OCI-LY1 (cell line): ENCODE results near the gene FBXW8.

Source experiments
- H2AFZ ChIP-seq: fragments of 200-600 bp; sonication (generic), shearing (Covaris generic); 2 replicates; pipeline ENCODE4 v1.6.0; 2014; ENCODE audit warnings: antibody characterized with exemption, mild to moderate bottlenecking, low read length
- H3F3A ChIP-seq: fragments of 200-600 bp; sonication (generic), shearing (Covaris generic); 2 replicates; pipeline ENCODE4 v1.6.0; 2014; ENCODE audit warnings: mild to moderate bottlenecking, antibody characterized with exemption, low read length, moderate library complexity; ENCODE audit not compliant: insufficient read depth
- H3K27ac ChIP-seq: fragments of 200-600 bp; sonication (generic); 2 replicates; pipeline ENCODE4 v1.5.1; 2014; ENCODE audit warnings: low read length, mixed run types, mild to moderate bottlenecking, low read depth; ENCODE audit not compliant: poor library complexity, severe bottlenecking
- H3K27me3 ChIP-seq: fragments of 200-600 bp; sonication (generic); 2 replicates; pipeline ENCODE4 v1.6.0; 2014; ENCODE audit warnings: antibody characterized with exemption, mild to moderate bottlenecking, low read length, moderate library complexity; ENCODE audit not compliant: insufficient read depth
- H3K36me3 ChIP-seq: fragments of 200-600 bp; sonication (generic); 2 replicates; pipeline ENCODE4 v1.6.1; 2014; ENCODE audit warnings: mild to moderate bottlenecking, antibody characterized with exemption, low read length, moderate library complexity, mixed read lengths; ENCODE audit not compliant: insufficient read depth
- H3K4me1 ChIP-seq: fragments of 200-600 bp; sonication (generic); 2 replicates; pipeline ENCODE4 v1.5.1; 2014; ENCODE audit warnings: mild to moderate bottlenecking, low read length, moderate library complexity; ENCODE audit not compliant: insufficient read depth, severe bottlenecking
- H3K4me2 ChIP-seq: fragments of 200-600 bp; sonication (generic), shearing (Covaris generic); 2 replicates; pipeline ENCODE4 v1.6.1; 2014; ENCODE audit warnings: low read length
- H3K4me3 ChIP-seq: fragments of 200-600 bp; sonication (generic); 2 replicates; pipeline ENCODE4 v1.5.1; 2014; ENCODE audit warnings: low read length, low read depth, mild to moderate bottlenecking, mixed read lengths; ENCODE audit not compliant: poor library complexity, severe bottlenecking
- H3K79me2 ChIP-seq: fragments of 200-600 bp; shearing (Covaris generic); 2 replicates; pipeline ENCODE4 v1.6.1; 2016; ENCODE audit warnings: mixed run types, low read length, mixed read lengths; ENCODE audit not compliant: insufficient read depth
- H3K9ac ChIP-seq: fragments of 200-600 bp; sonication (generic), shearing (Covaris generic); 2 replicates; pipeline ENCODE4 v1.6.1; 2014; ENCODE audit warnings: mild to moderate bottlenecking, low read length, mixed read lengths
- H3K9me2 ChIP-seq: fragments of 200-600 bp; sonication (generic), shearing (Covaris generic); 2 replicates; pipeline ENCODE4 v1.6.1; 2014; ENCODE audit warnings: low read depth, mild to moderate bottlenecking, low read length, mixed read lengths
- H3K9me3 ChIP-seq: fragments of 200-600 bp; shearing (Covaris generic); 2 replicates; pipeline ENCODE4 v1.6.1; 2014; ENCODE audit warnings: low read length, mixed read lengths
- H4K20me1 ChIP-seq: fragments of 200-600 bp; sonication (generic), shearing (Covaris generic); 2 replicates; pipeline ENCODE4 v1.6.0; 2016; ENCODE audit warnings: mild to moderate bottlenecking, low read length; ENCODE audit not compliant: insufficient read depth
- CTCF ChIP-seq: fragments of 200-600 bp; sonication (generic), shearing (Covaris generic); IDR thresholded peaks from 2 replicates; pipeline ENCODE4 v1.5.1; 2017; ENCODE audit warnings: mild to moderate bottlenecking, antibody characterized with exemption, low read length, moderate library complexity, mixed read lengths
- EZH2 ChIP-seq: fragments of 200-600 bp; sonication (generic), shearing (Covaris generic); IDR thresholded peaks from 2 replicates; pipeline ENCODE4 v1.8.0; 2017; ENCODE audit warnings: borderline replicate concordance, mixed run types, mild to moderate bottlenecking, antibody characterized with exemption, low read length, moderate library complexity, mixed read lengths

FBXW8 gene

GRCh38 chr12:116943419-116944372 is 32.9 kb downstream of the FBXW8 start:
- Histone ChIP-seq H3K4me3 (no peak overlapping the region), H3K27ac (no peak overlapping the region), H3K4me2 (no peak overlapping the region), H2AFZ (no peak overlapping the region), H3K27me3 (no peaks in the 10 kb centered on the region), H3K9me3 (peaks cover 9% of the 10 kb centered on the region), H3K9ac (no peak overlapping the region), H3K79me2 (no peaks in the 10 kb centered on the region), H4K20me1 (no peaks in the 10 kb centered on the region), H3K9me2 (no peaks in the 10 kb centered on the region), H3K36me3 (peaks cover 56% of the 10 kb centered on the region), H3F3A (no peaks in the 10 kb centered on the region), H3K4me1 (no peaks in the 10 kb centered on the region)
- TF ChIP-seq CTCF (no peak), EZH2 (no peak)

DNA sequence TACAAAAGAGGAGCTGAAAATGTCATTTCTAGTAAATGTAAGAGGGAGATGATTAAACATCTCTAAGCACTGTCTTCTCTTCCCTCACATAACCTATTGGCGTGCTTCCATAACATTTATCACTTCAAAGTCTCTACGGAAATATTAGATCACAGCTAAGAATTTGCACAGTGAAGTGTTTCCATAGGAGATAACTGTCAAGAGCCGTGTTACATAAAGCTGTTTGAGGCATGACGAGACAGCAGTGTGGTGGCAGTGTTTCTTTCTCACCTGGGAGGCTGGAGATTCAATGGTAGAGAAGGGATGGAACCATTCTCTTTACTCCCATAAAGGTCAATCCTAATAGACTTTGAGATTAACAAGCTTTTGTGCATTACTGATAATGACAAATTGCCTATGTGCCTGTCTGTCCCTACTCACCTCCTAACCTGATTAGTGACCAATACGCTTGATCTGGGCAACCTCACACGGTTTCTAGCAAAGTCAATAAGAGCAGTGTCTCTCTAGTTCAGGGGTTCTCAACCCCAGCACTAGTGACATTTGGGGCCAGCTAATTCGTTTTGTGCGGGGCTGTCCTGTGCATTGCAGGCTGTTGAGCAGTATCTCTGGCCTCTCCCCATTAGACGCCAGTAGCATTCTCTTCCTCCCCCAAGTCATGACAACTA is 35.3 kb downstream of the FBXW8 start:
- Histone ChIP-seq H3K27ac (no peak overlapping the region), H3K27me3 (no peaks in the 10 kb centered on the region), H3K9ac (no peak overlapping the region), H3K9me2 (no peaks in the 10 kb centered on the region), H2AFZ (no peak overlapping the region), H3K4me3 (no peak overlapping the region), H3K9me3 (peaks cover 9% of the 10 kb centered on the region), H3K36me3 (peaks cover 62% of the 10 kb centered on the region), H4K20me1 (no peaks in the 10 kb centered on the region), H3K79me2 (no peaks in the 10 kb centered on the region), H3K4me1 (no peaks in the 10 kb centered on the region), H3F3A (no peaks in the 10 kb centered on the region), H3K4me2 (no peak overlapping the region)
- TF ChIP-seq EZH2 (no peak), CTCF (no peak)

DNA sequence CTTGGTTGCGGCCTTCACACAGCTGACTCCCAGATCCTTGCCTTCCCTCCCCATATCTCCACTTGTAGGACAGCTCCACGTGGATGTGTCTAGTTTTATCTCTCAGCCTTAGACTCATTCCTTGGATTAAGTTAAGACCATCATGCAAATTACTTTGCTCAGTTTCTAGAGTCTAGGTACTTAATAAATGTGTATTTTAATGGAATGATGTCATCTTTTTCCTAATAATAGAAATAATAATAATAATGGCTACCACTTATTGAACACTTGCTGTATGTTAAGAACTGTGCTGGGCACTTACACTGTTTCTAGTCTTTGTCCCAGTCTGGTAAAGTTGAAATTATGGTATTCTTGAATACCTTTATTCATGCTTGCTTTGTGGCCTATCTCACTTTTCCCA is 37.5 kb downstream of the FBXW8 start:
- Histone ChIP-seq H3K36me3 (peaks cover 50% of the 10 kb centered on the region), H3F3A (no peaks in the 10 kb centered on the region), H3K9ac (no peak overlapping the region), H2AFZ (no peak overlapping the region), H3K4me2 (no peak overlapping the region), H3K9me3 (peaks cover 5% of the 10 kb centered on the region), H3K4me1 (no peaks in the 10 kb centered on the region), H4K20me1 (no peaks in the 10 kb centered on the region), H3K79me2 (no peaks in the 10 kb centered on the region), H3K4me3 (no peak overlapping the region), H3K9me2 (no peaks in the 10 kb centered on the region), H3K27me3 (no peaks in the 10 kb centered on the region), H3K27ac (no peak overlapping the region)
- TF ChIP-seq CTCF (no peak), EZH2 (no peak)
